H1 (cell line): Measurements from ENCODE around the gene SLC31A2. TPM values are rescaled to one million over a fixed set of nuclear protein-coding genes. Genes with fewer than 3 reads are reported as not detected.

Experiments
- CTCF ChIA-PET: fragments of 300-600 bp; sonication (Branson Sonifier 250); formaldehyde crosslinking; loops from one replicate; lab custom pipeline; 2021; ENCODE audit not compliant: partially characterized antibody; lab: Charles Lee
- POLR2A ChIA-PET: fragments of 300-600 bp; sonication (Branson Sonifier 250); formaldehyde crosslinking; loops from one replicate; lab custom pipeline; 2021; ENCODE audit warnings: inconsistent platforms; ENCODE audit not compliant: partially characterized antibody; lab: Charles Lee
- DNase-seq, 2 experiments: peaks; one replicate each; pipeline versions ENCODE4 v3.0.0 to v3.0.0-alpha.2; 2010 to 2022; ENCODE audit warnings: low spot score in 2 of 2, low read depth in 1 of 2, mixed read lengths in 1 of 2
- FAIRE-seq: peaks from 2 replicates; lab custom pipeline; 2011; peaks lifted over from hg19 to GRCh38; lab: Jason Lieb, UNC
- H2AFZ ChIP-seq: 2 replicates; pipeline ENCODE4 v1.8.1; 2012; ENCODE audit warnings: low read length, inconsistent platforms
- H2AK5ac ChIP-seq: 2 replicates; pipeline ENCODE4 v1.6.1; 2013; ENCODE audit warnings: low read depth, low read length
- H2BK120ac ChIP-seq: replicated peaks from 2 replicates; pipeline ENCODE3; 2013; ENCODE audit warnings: low read depth, low read length, inconsistent platforms
- H2BK12ac ChIP-seq: 2 replicates; pipeline ENCODE4 v1.6.1; 2013; ENCODE audit warnings: low read depth, low read length
- H2BK15ac ChIP-seq: 2 replicates; pipeline ENCODE4 v1.6.1; 2013; ENCODE audit warnings: low read length
- H2BK20ac ChIP-seq: 2 replicates; pipeline ENCODE4 v1.6.1; 2013; ENCODE audit warnings: low read length
- H2BK5ac ChIP-seq: 2 replicates; pipeline ENCODE4 v1.6.1; 2013; ENCODE audit warnings: low read depth, low read length
- H3K14ac ChIP-seq: 2 replicates; pipeline ENCODE4 v1.6.1; 2013; ENCODE audit warnings: inconsistent platforms; ENCODE audit not compliant: insufficient read length
- H3K18ac ChIP-seq: 2 replicates; pipeline ENCODE4 v1.6.1; 2013; ENCODE audit warnings: low read length; ENCODE audit errors: extremely low read depth
- H3K23ac ChIP-seq: 2 replicates; pipeline ENCODE4 v1.6.1; 2013; ENCODE audit warnings: inconsistent platforms; ENCODE audit not compliant: insufficient read length
- H3K23me2 ChIP-seq: 2 replicates; pipeline ENCODE4 v1.6.1; 2013; ENCODE audit warnings: low read depth, low read length
- H3K27ac ChIP-seq: 2 replicates; pipeline ENCODE4 v1.6.1; 2011; ENCODE audit warnings: low read depth, low read length, inconsistent platforms
- H3K27me3 ChIP-seq, 4 experiments: replicated peaks in 1 of 4; 1 replicate in 1 of 4; 2 replicates in 3 of 4; pipeline versions ENCODE4 v1.6.1 to v1.8.1; 2011 to 2013; ENCODE audit warnings: low read length in 3 of 4, mild to moderate bottlenecking in 3 of 4, inconsistent platforms in 2 of 4, mixed read lengths in 2 of 4, moderate library complexity in 1 of 4; ENCODE audit not compliant: control insufficient read depth in 3 of 4, insufficient read depth in 3 of 4; ENCODE audit errors: extremely low read depth in 1 of 4
- H3K36me3 ChIP-seq, 4 experiments: 2 replicates each; pipeline versions ENCODE4 v1.6.1 to v1.8.1; 2011 to 2013; ENCODE audit warnings: mild to moderate bottlenecking in 4 of 4, low read length in 3 of 4, moderate library complexity in 2 of 4, control low read depth in 1 of 4, inconsistent platforms in 1 of 4; ENCODE audit not compliant: insufficient read depth in 4 of 4, control insufficient read depth in 2 of 4
- H3K4ac ChIP-seq: replicated peaks from 2 replicates; pipeline ENCODE3; 2013; ENCODE audit warnings: low read length, low read depth, mixed read lengths, inconsistent platforms; ENCODE audit not compliant: insufficient read length
- H3K4me1 ChIP-seq, 4 experiments: replicated peaks in 1 of 4; 1 replicate in 1 of 4; 2 replicates in 3 of 4; pipeline versions ENCODE4 v1.6.1 to v1.8.1; 2011 to 2013; ENCODE audit warnings: low read length in 3 of 4, inconsistent platforms in 2 of 4, mixed read lengths in 1 of 4; ENCODE audit not compliant: insufficient read depth in 4 of 4, control insufficient read depth in 3 of 4
- H3K4me2 ChIP-seq, 2 experiments: 2 replicates each; pipeline versions ENCODE4 v1.6.1 to v1.8.1; 2011 to 2013; ENCODE audit warnings: low read depth in 2 of 2, low read length in 2 of 2, control low read depth in 1 of 2, inconsistent platforms in 1 of 2, mild to moderate bottlenecking in 1 of 2; ENCODE audit not compliant: insufficient read depth in 1 of 2
- H3K4me3 ChIP-seq, 4 experiments: fragments of 200-600, 300-600 bp in 1 of 4; sonication (generic), shearing (Covaris generic), sonication (Bioruptor Twin) in 1 of 4; 2 replicates each; pipeline versions ENCODE4 v1.5.1 to v1.8.1; 2011 to 2016; ENCODE audit warnings: low read length in 4 of 4, low read depth in 3 of 4, control low read depth in 2 of 4, inconsistent platforms in 2 of 4, mild to moderate bottlenecking in 2 of 4, mixed read lengths in 1 of 4, moderate library complexity in 1 of 4; ENCODE audit not compliant: insufficient read depth in 2 of 4; ENCODE audit errors: extremely low read depth in 1 of 4
- H3K56ac ChIP-seq: replicated peaks from 2 replicates; pipeline ENCODE3; 2013; ENCODE audit warnings: low read depth, mild to moderate bottlenecking, mixed read lengths, low read length, inconsistent platforms; ENCODE audit not compliant: insufficient read length
- H3K79me1 ChIP-seq: 2 replicates; pipeline ENCODE4 v1.6.1; 2013; ENCODE audit warnings: low read depth, low read length, control low read depth
- H3K79me2 ChIP-seq, 2 experiments: 2 replicates each; pipeline versions ENCODE4 v1.6.1 to v1.8.1; 2012 to 2013; ENCODE audit warnings: low read length in 2 of 2, mild to moderate bottlenecking in 2 of 2, inconsistent platforms in 1 of 2; ENCODE audit not compliant: insufficient read depth in 2 of 2, control insufficient read depth in 1 of 2
- H3K9ac ChIP-seq, 4 experiments: replicated peaks in 1 of 4; 1 replicate in 1 of 4; 2 replicates in 3 of 4; pipeline versions ENCODE4 v1.6.1 to v1.8.1; 2011 to 2013; ENCODE audit warnings: low read depth in 3 of 4, low read length in 3 of 4, control low read depth in 2 of 4, mild to moderate bottlenecking in 2 of 4, moderate library complexity in 2 of 4, inconsistent platforms in 1 of 4; ENCODE audit errors: extremely low read depth in 1 of 4
- H3K9me3 ChIP-seq, 2 experiments: 2 replicates each; pipeline versions ENCODE4 v1.6.1 to v1.8.1; 2012 to 2013; ENCODE audit warnings: mild to moderate bottlenecking in 2 of 2, moderate library complexity in 2 of 2, control low read depth in 1 of 2, inconsistent platforms in 1 of 2, low read depth in 1 of 2, low read length in 1 of 2, mixed read lengths in 1 of 2; ENCODE audit not compliant: insufficient read depth in 2 of 2
- H4K20me1 ChIP-seq, 2 experiments: replicated peaks in 1 of 2; 2 replicates each; pipeline versions ENCODE3 to v1.8.1; 2011 to 2013; ENCODE audit warnings: inconsistent platforms in 2 of 2, low read length in 2 of 2, mild to moderate bottlenecking in 1 of 2; ENCODE audit not compliant: insufficient read depth in 2 of 2, control insufficient read depth in 1 of 2
- H4K5ac ChIP-seq: 2 replicates; pipeline ENCODE4 v1.6.1; 2013; ENCODE audit warnings: low read length, low read depth, mixed read lengths, inconsistent platforms; ENCODE audit not compliant: insufficient read length
- H4K8ac ChIP-seq: 2 replicates; pipeline ENCODE4 v1.8.0; 2013; ENCODE audit warnings: mild to moderate bottlenecking, moderate library complexity, low read length, inconsistent platforms; ENCODE audit not compliant: insufficient read depth; ENCODE audit errors: extremely low read depth
- H4K91ac ChIP-seq: replicated peaks from 2 replicates; pipeline ENCODE3; 2013; ENCODE audit warnings: low read length, mixed read lengths, inconsistent platforms; ENCODE audit not compliant: insufficient read length
- BCL11A ChIP-seq, 2 experiments: IDR thresholded peaks; one replicate each; pipeline ENCODE4 v1.6.1; 2011; ENCODE audit warnings: low read depth in 2 of 2, low read length in 2 of 2, mild to moderate bottlenecking in 2 of 2
- CTBP2 ChIP-seq: IDR thresholded peaks from 2 replicates; pipeline ENCODE4 v1.7.0; 2011; ENCODE audit warnings: borderline replicate concordance, mild to moderate bottlenecking, moderate library complexity, mixed read lengths, low read length; ENCODE audit not compliant: insufficient read depth, insufficient read length
- EP300 ChIP-seq, 2 experiments: IDR thresholded peaks; 1 replicate in 1 of 2; 2 replicates in 1 of 2; pipeline ENCODE4 v1.6.1; 2011 to 2012; ENCODE audit warnings: low read depth in 2 of 2, low read length in 2 of 2, mild to moderate bottlenecking in 2 of 2, borderline replicate concordance in 1 of 2, inconsistent platforms in 1 of 2, moderate library complexity in 1 of 2
- KDM1A ChIP-seq: fragments of 200-600, 300-600 bp; sonication (generic); IDR thresholded peaks from 2 replicates; pipeline ENCODE4 v1.7.1; 2016; ENCODE audit warnings: mild to moderate bottlenecking, low read length, borderline replicate concordance
- KDM4A ChIP-seq: IDR thresholded peaks from one replicate; pipeline ENCODE4 v1.7.1; 2012; ENCODE audit warnings: low read depth, mild to moderate bottlenecking, moderate library complexity, low read length, inconsistent platforms; ENCODE audit not compliant: severe bottlenecking
- ZNF274 ChIP-seq: IDR thresholded peaks from 2 replicates; pipeline ENCODE4 v1.7.0; 2012; ENCODE audit warnings: low read length, borderline replicate concordance; ENCODE audit errors: extremely low read depth
- WGBS, 2 experiments: shearing (Covaris generic) in 1 of 2; methylation state at CpG; one replicate each; pipeline versions ENCODE4 v1.1.6 to v1.1.7; 2013 to 2015; ENCODE audit warnings: low lambda C conversion rate in 2 of 2, mixed read lengths in 2 of 2, inconsistent platforms in 1 of 2, low coverage in 1 of 2, missing lambda C conversion rate in 1 of 2; ENCODE audit not compliant: insufficient replicate concordance in 2 of 2, insufficient coverage in 1 of 2, insufficient read length in 1 of 2; ENCODE audit errors: extremely low coverage in 1 of 2, missing lambda C conversion rate in 1 of 2; 5-methylcytosine and 5-hydroxymethylcytosine counted together
- polyA plus RNA-seq, 7 experiments: library from polyadenylated mRNA; depleted of rRNA in 3 of 7; stranded (reverse) in 5 of 7; unstranded in 2 of 7; fragments of >200 nt in 5 of 7; fragments of 200-250 nt in 2 of 7; gene quantifications; 1 replicate in 5 of 7; 2 replicates in 1 of 7; 4 replicates in 1 of 7; pipeline versions ENCODE4 v1.2.1 to v1.2.3, GENCODE V29; 2011 to 2013; ENCODE audit warnings: missing spikeins in 2 of 7, mixed read lengths in 2 of 7
- total RNA-seq: library from RNA; stranded (reverse); fragmentation: NEBNext Ultra II Directional; extraction: Animal tissue kit (Norgen Biotek cat#: 25700); gene quantifications from 2 replicates; pipeline ENCODE4 v1.2.1, GENCODE V29; 2021

SLC31A2 gene
- total and polyA plus RNA-seq, 2 of the 8 experiments (the other 6 are each of a cell fraction or from before 2014, with no cell fraction given) = 2.0 to 2.9 TPM

DNA sequence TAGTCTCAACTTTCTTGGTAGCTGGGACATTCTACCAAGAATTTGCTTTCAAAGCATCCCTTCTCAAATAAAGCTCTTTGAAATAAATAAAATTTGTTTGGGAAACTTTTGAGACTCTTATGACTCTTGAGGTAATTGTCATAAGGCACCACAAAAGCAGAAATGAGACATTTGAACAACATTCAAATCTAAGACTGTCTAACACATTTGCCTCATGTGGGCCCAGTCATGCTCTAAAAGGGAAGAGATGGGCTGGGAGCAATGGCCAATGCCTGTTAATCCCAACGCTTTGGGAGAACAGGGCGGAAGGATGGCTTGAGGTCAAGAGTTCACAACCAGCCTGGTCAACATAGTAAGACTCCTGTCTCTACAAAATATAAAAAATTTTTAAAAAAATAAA is 26.4 kb downstream of the SLC31A2 start:
- peaks cover 7 to 35% (median 24%) of the 10 kb centered on the region in 4 experiments; a peak in 7 of 8 replicates for H3K36me3 ChIP-seq
- CTCF ChIA-PET = interaction anchor here (1.9 kb wide), 1 partner anchor 26 kb away, joined by 5 read pairs; the partner anchor contains the start of gene SLC31A2
- no peak for FAIRE-seq

More for the DNA sequence above, 26.4 kb downstream of the SLC31A2 start:
- H4K5ac ChIP-seq = no peak overlapping the region
- no peak overlapping the region for H3K4ac ChIP-seq
- H2BK12ac ChIP-seq = no peak overlapping the region
- no peak overlapping the region for H3K56ac ChIP-seq
- no peak overlapping the region for H3K14ac ChIP-seq
- no peak overlapping the region for H4K91ac ChIP-seq
- H2BK5ac ChIP-seq = no peak overlapping the region
- H2AFZ ChIP-seq = no peak overlapping the region
- H3K9ac ChIP-seq = no peak overlapping the region
- POLR2A ChIA-PET = no interaction called here
- no peak overlapping the region for H2AK5ac ChIP-seq
- no peak overlapping the region for H3K18ac ChIP-seq
- H3K27ac ChIP-seq = no peak overlapping the region
- no peaks in the 10 kb centered on the region for H3K79me1 ChIP-seq
- no peak for TF ChIP-seq ZNF274
- no peak for TF ChIP-seq CTBP2
- no peak for TF ChIP-seq KDM4A
- TF ChIP-seq KDM1A = no peak
- no peak for TF ChIP-seq BCL11A (IDR thresholded peaks at IDR 0.05; ENCODE audit: low read depth in 2 of 2, low read length in 2 of 2)
- no peak for TF ChIP-seq EP300 (IDR thresholded peaks at IDR 0.05; ENCODE audit: borderline replicate concordance in 1 of 2, low read depth in 2 of 2, low read length in 2 of 2)
- no peaks in the 10 kb centered on the region for H3K9me3 ChIP-seq
- no peaks in the 10 kb centered on the region for H3K79me2 ChIP-seq
- H3K27me3 ChIP-seq = no peaks in the 10 kb centered on the region
- H4K8ac ChIP-seq = no peak overlapping the region
- no peak overlapping the region for H2BK15ac ChIP-seq
- H2BK120ac ChIP-seq = no peak overlapping the region
- no peaks in the 10 kb centered on the region for H4K20me1 ChIP-seq
- no peaks in the 10 kb centered on the region for H3K23me2 ChIP-seq
- no peaks in the 10 kb centered on the region for H3K4me1 ChIP-seq
- H2BK20ac ChIP-seq = no peak overlapping the region
- H3K4me3 ChIP-seq = no peak overlapping the region
- H3K23ac ChIP-seq = no peak overlapping the region
- H3K4me2 ChIP-seq = no peak overlapping the region
- 91% methylated on average over 2 of the region's 2 CpGs; no CpG with 5 or more reads in 1 of the 2 experiments for WGBS, 2 experiments
- no peak for DNase-seq
